DOHH2 (cell line): ENCODE results near the gene RIBC2.

Experiments used
- CTCF ChIP-seq: fragments of 200-600 bp; sonication (generic); IDR thresholded peaks from one replicate; pipeline ENCODE4 v1.5.1; 2014; ENCODE audit warnings: antibody characterized with exemption, mild to moderate bottlenecking, low read depth, low read length; ENCODE audit not compliant: poor library complexity, severe bottlenecking
- EZH2phosphoT487 ChIP-seq: fragments of 200-600 bp; sonication (generic); IDR thresholded peaks from 2 replicates; pipeline ENCODE4 v1.6.1; 2017; ENCODE audit warnings: borderline replicate concordance, mild to moderate bottlenecking, antibody characterized with exemption, low read length, moderate library complexity, mixed read lengths

- TF ChIP-seq CTCF: no peak
- TF ChIP-seq EZH2phosphoT487: no peak
Measured at GRCh38 chr22:45452565-45453379, 39.3 kb downstream of the RIBC2 start.
